GM19023 (cell line): ENCODE results near the gene RSRP1.

Experiments used
- ATAC-seq: cut with Tn5 transposase; IDR thresholded peaks from one replicate; pipeline ENCODE4 v1.9.1; 2021; ENCODE audit warnings: mild to moderate bottlenecking, moderate library complexity; ENCODE audit not compliant: unreplicated experiment

Gene RSRP1

GRCh38 chr1:25220666-25221065, 26.6 kb downstream of the RSRP1 start:
- no peak for ATAC-seq

GRCh38 chr1:25219661-25220251, 27.5 kb downstream of the RSRP1 start:
- no peak for ATAC-seq

- ATAC-seq: no peak
Observed at GRCh38 chr1:25217598-25218232, 29.5 kb downstream of the RSRP1 start.

- no peak for ATAC-seq
Observed at GRCh38 chr1:25217015-25217414, 30.2 kb downstream of the RSRP1 start.

GRCh38 chr1:25216123-25216522, 31.1 kb downstream of the RSRP1 start:
- ATAC-seq: no peak

GRCh38 chr1:25212725-25213124, 34.5 kb downstream of the RSRP1 start:
- no peak for ATAC-seq

GRCh38 chr1:25210728-25211127, 36.5 kb downstream of the RSRP1 start:
- ATAC-seq: no peak

GRCh38 chr1:25209516-25209915, 37.7 kb downstream of the RSRP1 start:
- no peak for ATAC-seq

GRCh38 chr1:25208561-25209222, 38.6 kb downstream of the RSRP1 start:
- ATAC-seq: no peak

GRCh38 chr1:25208092-25208491, 39.2 kb downstream of the RSRP1 start:
- no peak for ATAC-seq

GRCh38 chr1:25206201-25206600, 41.1 kb downstream of the RSRP1 start:
- ATAC-seq: no peak

- no peak for ATAC-seq
Observed at GRCh38 chr1:25205786-25206185, 41.5 kb downstream of the RSRP1 start.

- no peak for ATAC-seq
Observed at GRCh38 chr1:25204797-25205480, 42.3 kb downstream of the RSRP1 start.

GRCh38 chr1:25201006-25201405, 46.2 kb downstream of the RSRP1 start:
- no peak for ATAC-seq

GRCh38 chr1:25199819-25200620, 47.2 kb downstream of the RSRP1 start:
- ATAC-seq: no peak

GRCh38 chr1:25198663-25199252, 48.5 kb downstream of the RSRP1 start:
- ATAC-seq: no peak

GRCh38 chr1:25197982-25198662, 49.1 kb downstream of the RSRP1 start:
- ATAC-seq: no peak

GRCh38 chr1:25197235-25197975, 49.8 kb downstream of the RSRP1 start:
- ATAC-seq: no peak

GRCh38 chr1:25196830-25197229, 50.4 kb downstream of the RSRP1 start:
- ATAC-seq: no peak
